HepG2 (cell line): Measurements from ENCODE around the gene DUSP7.

ENCODE experiments used
- ARHGAP35 ChIP-seq: sonication (generic); formaldehyde crosslinking; IDR thresholded peaks from 2 replicates; pipeline ENCODE4 v1.9.0; 2022; ENCODE audit warnings: mild to moderate bottlenecking, inconsistent platforms, moderate library complexity, missing genetic modification reagents, borderline replicate concordance
- E2F1 ChIP-seq: sonication (generic); formaldehyde crosslinking; IDR thresholded peaks from 2 replicates; pipeline ENCODE4 v1.5.0; 2020; ENCODE audit warnings: missing genetic modification reagents
- FOSL2 ChIP-seq: sonication (generic); formaldehyde crosslinking; IDR thresholded peaks from 2 replicates; pipeline ENCODE4 v1.4.0; 2020; ENCODE audit warnings: missing genetic modification reagents
- HOXA7 ChIP-seq: sonication (generic); formaldehyde crosslinking; IDR thresholded peaks from 2 replicates; pipeline ENCODE4 v1.8.1; 2022; ENCODE audit warnings: mild to moderate bottlenecking, missing genetic modification reagents, moderate library complexity
- MAFK ChIP-seq, 2 experiments: IDR thresholded peaks in 1 of 2; conservative IDR thresholded peaks in 1 of 2; 2 replicates each; pipeline ENCODE4 v1.6.1; 2011; ENCODE audit warnings: improper control_type of control experiment in 2 of 2, low read length in 2 of 2
- RAD21 ChIP-seq: fragments of 450-650 bp; formaldehyde crosslinking; IDR thresholded peaks from 2 replicates; pipeline ENCODE4 v1.5.0; 2020; ENCODE audit warnings: mild to moderate bottlenecking
- SP1 ChIP-seq, 2 experiments: fragments of 450-650 bp in 1 of 2; sonication (generic) in 1 of 2; formaldehyde crosslinking in 1 of 2; IDR thresholded peaks; 2 replicates each; pipeline versions ENCODE4 v1.4.0 to v1.6.1; 2016 to 2020; ENCODE audit warnings: missing genetic modification reagents in 1 of 2
- ZNF33B ChIP-seq: sonication (generic); formaldehyde crosslinking; IDR thresholded peaks from 2 replicates; pipeline ENCODE4 v1.5.1; 2020; ENCODE audit warnings: mild to moderate bottlenecking, missing genetic modification reagents
- TF ChIP-seq, protein P1 (sequence below): sonication (generic); formaldehyde crosslinking; IDR thresholded peaks from 2 replicates; pipeline ENCODE4 v1.5.0; 2020; ENCODE audit warnings: mild to moderate bottlenecking, missing genetic modification reagents, moderate library complexity
- TF ChIP-seq, protein P2 (sequence below), 2 experiments: sonication (generic) in 1 of 2; formaldehyde crosslinking in 1 of 2; IDR thresholded peaks; 2 replicates each; pipeline versions ENCODE4 v1.4.0 to v1.6.1; 2018 to 2020; ENCODE audit warnings: missing genetic modification reagents in 2 of 2, borderline replicate concordance in 1 of 2, low read depth in 1 of 2, mild to moderate bottlenecking in 1 of 2, missing biosample characterization in 1 of 2
- TF ChIP-seq, protein P3 (sequence below): sonication (generic); formaldehyde crosslinking; IDR thresholded peaks from 2 replicates; pipeline ENCODE4 v1.4.0; 2020; ENCODE audit warnings: missing genetic modification reagents, mild to moderate bottlenecking, borderline replicate concordance

- TF ChIP-seq, protein P1, sequence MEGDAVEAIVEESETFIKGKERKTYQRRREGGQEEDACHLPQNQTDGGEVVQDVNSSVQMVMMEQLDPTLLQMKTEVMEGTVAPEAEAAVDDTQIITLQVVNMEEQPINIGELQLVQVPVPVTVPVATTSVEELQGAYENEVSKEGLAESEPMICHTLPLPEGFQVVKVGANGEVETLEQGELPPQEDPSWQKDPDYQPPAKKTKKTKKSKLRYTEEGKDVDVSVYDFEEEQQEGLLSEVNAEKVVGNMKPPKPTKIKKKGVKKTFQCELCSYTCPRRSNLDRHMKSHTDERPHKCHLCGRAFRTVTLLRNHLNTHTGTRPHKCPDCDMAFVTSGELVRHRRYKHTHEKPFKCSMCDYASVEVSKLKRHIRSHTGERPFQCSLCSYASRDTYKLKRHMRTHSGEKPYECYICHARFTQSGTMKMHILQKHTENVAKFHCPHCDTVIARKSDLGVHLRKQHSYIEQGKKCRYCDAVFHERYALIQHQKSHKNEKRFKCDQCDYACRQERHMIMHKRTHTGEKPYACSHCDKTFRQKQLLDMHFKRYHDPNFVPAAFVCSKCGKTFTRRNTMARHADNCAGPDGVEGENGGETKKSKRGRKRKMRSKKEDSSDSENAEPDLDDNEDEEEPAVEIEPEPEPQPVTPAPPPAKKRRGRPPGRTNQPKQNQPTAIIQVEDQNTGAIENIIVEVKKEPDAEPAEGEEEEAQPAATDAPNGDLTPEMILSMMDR, result no peak
- TF ChIP-seq, protein P2, sequence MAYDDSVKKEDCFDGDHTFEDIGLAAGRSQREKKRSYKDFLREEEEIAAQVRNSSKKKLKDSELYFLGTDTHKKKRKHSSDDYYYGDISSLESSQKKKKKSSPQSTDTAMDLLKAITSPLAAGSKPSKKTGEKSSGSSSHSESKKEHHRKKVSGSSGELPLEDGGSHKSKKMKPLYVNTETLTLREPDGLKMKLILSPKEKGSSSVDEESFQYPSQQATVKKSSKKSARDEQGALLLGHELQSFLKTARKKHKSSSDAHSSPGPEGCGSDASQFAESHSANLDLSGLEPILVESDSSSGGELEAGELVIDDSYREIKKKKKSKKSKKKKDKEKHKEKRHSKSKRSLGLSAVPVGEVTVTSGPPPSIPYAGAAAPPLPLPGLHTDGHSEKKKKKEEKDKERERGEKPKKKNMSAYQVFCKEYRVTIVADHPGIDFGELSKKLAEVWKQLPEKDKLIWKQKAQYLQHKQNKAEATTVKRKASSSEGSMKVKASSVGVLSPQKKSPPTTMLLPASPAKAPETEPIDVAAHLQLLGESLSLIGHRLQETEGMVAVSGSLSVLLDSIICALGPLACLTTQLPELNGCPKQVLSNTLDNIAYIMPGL (CRISPR knock-in tag; IDR thresholded peaks at IDR 0.05; ENCODE audit: borderline replicate concordance in 1 of 2, low read depth in 1 of 2), result no peak
- TF ChIP-seq, protein P3, sequence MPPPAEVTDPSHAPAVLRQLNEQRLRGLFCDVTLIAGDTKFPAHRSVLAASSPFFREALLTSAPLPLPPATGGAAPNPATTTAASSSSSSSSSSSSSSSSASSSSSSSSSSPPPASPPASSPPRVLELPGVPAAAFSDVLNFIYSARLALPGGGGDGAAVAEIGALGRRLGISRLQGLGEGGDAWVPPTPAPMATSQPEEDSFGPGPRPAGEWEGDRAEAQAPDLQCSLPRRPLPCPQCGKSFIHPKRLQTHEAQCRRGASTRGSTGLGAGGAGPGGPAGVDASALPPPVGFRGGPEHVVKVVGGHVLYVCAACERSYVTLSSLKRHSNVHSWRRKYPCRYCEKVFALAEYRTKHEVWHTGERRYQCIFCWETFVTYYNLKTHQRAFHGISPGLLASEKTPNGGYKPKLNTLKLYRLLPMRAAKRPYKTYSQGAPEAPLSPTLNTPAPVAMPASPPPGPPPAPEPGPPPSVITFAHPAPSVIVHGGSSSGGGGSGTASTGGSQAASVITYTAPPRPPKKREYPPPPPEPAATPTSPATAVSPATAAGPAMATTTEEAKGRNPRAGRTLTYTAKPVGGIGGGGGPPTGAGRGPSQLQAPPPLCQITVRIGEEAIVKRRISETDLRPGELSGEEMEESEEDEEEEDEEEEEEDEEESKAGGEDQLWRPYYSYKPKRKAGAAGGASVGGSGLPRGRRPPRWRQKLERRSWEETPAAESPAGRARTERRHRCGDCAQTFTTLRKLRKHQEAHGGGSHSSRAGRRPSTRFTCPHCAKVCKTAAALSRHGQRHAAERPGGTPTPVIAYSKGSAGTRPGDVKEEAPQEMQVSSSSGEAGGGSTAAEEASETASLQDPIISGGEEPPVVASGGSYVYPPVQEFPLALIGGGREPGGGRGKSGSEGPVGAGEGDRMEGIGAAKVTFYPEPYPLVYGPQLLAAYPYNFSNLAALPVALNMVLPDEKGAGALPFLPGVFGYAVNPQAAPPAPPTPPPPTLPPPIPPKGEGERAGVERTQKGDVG (CRISPR knock-in tag), result no peak
- TF ChIP-seq HOXA7 (CRISPR knock-in tag) (no peak), ARHGAP35 (no peak), ZNF33B (CRISPR knock-in tag) (no peak), MAFK (conservative IDR thresholded peaks at IDR 0.05 in 1 of 2, IDR thresholded peaks at IDR 0.05 in 1 of 2; ENCODE audit: low read length in 2 of 2) (no peak), FOSL2 (no peak), RAD21 (CRISPR knock-in tag) (no peak), E2F1 (no peak), SP1 (IDR thresholded peaks at IDR 0.05) (no peak), SP1 (CRISPR knock-in tag; IDR thresholded peaks at IDR 0.05) (no peak)
These were observed 45.9 kb downstream of the DUSP7 start for GRCh38 chr3:52010431-52010830.
